SK-N-MC (cell line): Measurements from ENCODE around the gene DCTN1.

Experiments
- EZH2 ChIP-seq: fragments of 200-600 bp; sonication (generic); IDR thresholded peaks from one replicate; pipeline ENCODE4 v1.6.1; 2017; ENCODE audit warnings: antibody characterized with exemption
- POLR2AphosphoS5 ChIP-seq: IDR thresholded peaks from 2 replicates; pipeline ENCODE4 v1.6.1; 2012; ENCODE audit warnings: mild to moderate bottlenecking, low read depth, low read length, borderline replicate concordance

GRCh38 chr2:74333175-74333574 is 46.9 kb downstream of the DCTN1 start:
- no peak for TF ChIP-seq POLR2AphosphoS5
- TF ChIP-seq EZH2: no peak
